ENCODE measurements around the gene PDX1. TPM values are rescaled to one million over a fixed set of nuclear protein-coding genes. Genes with fewer than 3 reads are reported as not detected.

The PDX1 gene
- total and polyA plus RNA-seq, 8 donors: 8.0 to 26.1 (median 14.0) TPM

- H3K27me3 ChIP-seq: no peaks in the 10 kb centered on the region
- H3K9me3 ChIP-seq: no peaks in the 10 kb centered on the region
- TF ChIP-seq CTCF (IDR thresholded peaks at IDR 0.05): peak; percentile 31 to 69 (median 60)
- DNase-seq (peak; percentile 86 to 95 (median 88)), FAIRE-seq (no peak), ATAC-seq (peak; percentile 92 to 95 (median 94))
- H3K36me3 ChIP-seq: no peaks in the 10 kb centered on the region
- peak overlapping the region; percentile 72 to 91 (median 83) for H3K27ac ChIP-seq
- peaks cover 11 to 30% (median 27%) of the 10 kb centered on the region in 3 donors for H3K4me1 ChIP-seq
- H3K4me3 ChIP-seq: peak overlapping the region; percentile 20 to 62 (median 36)
- intact Hi-C loops (cut with DNase I): no loop called here
- 0 to 1% methylated on average over 60 to 73 of the region's 73 CpGs for WGBS, 2 donors
Measured at GRCh38 chr13:27960362-27961226, 40.8 kb downstream of the PDX1 start.

- FAIRE-seq (no peak), ATAC-seq (no peak), DNase-seq (no peak)
- peak overlapping the region; percentile 20 to 62 (median 36) for H3K4me3 ChIP-seq
- H3K9me3 ChIP-seq: no peaks in the 10 kb centered on the region
- H3K4me1 ChIP-seq: peaks cover 11 to 28% (median 27%) of the 10 kb centered on the region in 3 donors
- peak overlapping the region; percentile 72 to 91 (median 83) for H3K27ac ChIP-seq
- WGBS, 2 donors: 20 to 25% methylated on average over 25 of the region's 25 CpGs
- H3K27me3 ChIP-seq: no peaks in the 10 kb centered on the region
- no peak for TF ChIP-seq CTCF (IDR thresholded peaks at IDR 0.05)
- intact Hi-C loops (cut with DNase I): no loop called here
- no peaks in the 10 kb centered on the region for H3K36me3 ChIP-seq
Measured at GRCh38 chr13:27961227-27962085, 41.7 kb downstream of the PDX1 start.

GRCh38 chr13:27962128-27962841 lies 42.5 kb downstream of the PDX1 start:
- no peaks in the 10 kb centered on the region for H3K27me3 ChIP-seq
- WGBS, 2 donors: 72 to 75% methylated on average over 6 of the region's 6 CpGs
- no peak for ATAC-seq

GRCh38 chr13:27962982-27963381 lies 43.2 kb downstream of the PDX1 start:
- 90% methylated on average over 9 of the region's 9 CpGs for WGBS, 2 donors
- FAIRE-seq (no peak), DNase-seq (peak in 1 of 6 donors; percentile 43), ATAC-seq (no peak)
- no peak for TF ChIP-seq CTCF (IDR thresholded peaks at IDR 0.05)
- H3K4me1 ChIP-seq: peaks cover 11 to 19% (median 14%) of the 10 kb centered on the region in 3 donors
- no peak overlapping the region for H3K27ac ChIP-seq
- H3K4me3 ChIP-seq: no peak overlapping the region
- no peaks in the 10 kb centered on the region for H3K9me3 ChIP-seq
- H3K27me3 ChIP-seq: peaks cover 0 to 6% (median 0%) of the 10 kb centered on the region in 4 donors
- H3K36me3 ChIP-seq: no peaks in the 10 kb centered on the region
- intact Hi-C loops (cut with DNase I): no loop called here

More at GRCh38 chr13:27962128-27962841, 42.5 kb downstream of the PDX1 start:
- FAIRE-seq: no peak
- no peak overlapping the region for H3K4me3 ChIP-seq
- TF ChIP-seq CTCF (IDR thresholded peaks at IDR 0.05): no peak
- H3K4me1 ChIP-seq: peaks cover 11 to 24% (median 20%) of the 10 kb centered on the region in 3 donors
- no peaks in the 10 kb centered on the region for H3K9me3 ChIP-seq
- H3K36me3 ChIP-seq: no peaks in the 10 kb centered on the region
- peak overlapping the region in 3 of 4 donors; percentile 81 to 91 (median 85) for H3K27ac ChIP-seq
- intact Hi-C loops (cut with DNase I): no loop called here
- no peak for DNase-seq
